GM21360 (cell line): Measurements from ENCODE around the gene ABCF1.
"Not testable (repeated sequence)": the region's sequence is repeated elsewhere in the genome, so short reads cannot be mapped to it uniquely, and the experiment has no call there.

ENCODE experiments used
- ATAC-seq: cut with Tn5 transposase; IDR thresholded peaks from one replicate; pipeline ENCODE4 v1.9.1; 2021; ENCODE audit warnings: mild to moderate bottlenecking, moderate library complexity; ENCODE audit not compliant: unreplicated experiment

The ABCF1 gene

DNA sequence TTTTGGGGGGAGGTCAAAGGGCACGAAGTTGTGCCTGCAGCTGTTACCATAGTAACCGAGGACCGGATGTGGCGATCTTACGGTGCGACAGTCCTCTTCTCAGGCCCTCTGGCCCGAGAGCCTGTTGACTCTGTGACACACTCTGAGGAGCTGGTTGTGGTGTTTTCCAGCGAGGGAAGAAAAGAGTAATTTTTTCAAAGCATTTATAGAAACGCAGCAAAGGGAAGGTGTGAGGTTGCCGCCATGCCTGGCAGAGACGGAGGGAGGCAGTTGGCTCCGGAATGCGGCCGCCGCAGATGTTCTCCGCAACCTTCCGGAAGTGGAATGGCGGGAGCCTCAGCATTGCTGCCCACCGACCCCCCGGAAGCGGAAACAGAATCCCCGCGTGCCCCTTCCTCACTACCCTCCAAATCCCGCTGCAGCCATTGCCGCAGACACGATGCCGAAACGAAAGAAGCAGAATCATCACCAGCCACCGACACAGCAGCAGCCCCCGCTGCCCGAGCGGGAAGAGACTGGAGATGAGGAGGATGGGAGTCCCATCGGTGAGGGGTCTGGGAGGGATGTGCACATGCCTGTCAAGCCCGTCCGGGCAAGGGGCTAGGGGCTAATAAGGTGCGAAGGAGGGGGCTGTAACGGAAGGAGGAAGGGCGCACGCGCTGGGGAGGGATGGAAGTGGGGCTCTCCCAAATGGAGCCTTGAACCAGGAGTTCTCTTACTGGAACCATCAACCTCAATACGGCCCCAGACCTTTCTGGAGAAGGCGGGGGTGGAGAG, 14.1 kb upstream of the ABCF1 start, which contains the start of gene PRR3:
Gene PRR3, plus strand, starts transcription at position 390 of the 777 bp plus-strand sequence. Its CDS starts 50 bp downstream, at position 440.
- peak; percentile 46 for ATAC-seq

- no peak for ATAC-seq
Measured at GRCh38 chr6:30557683-30557981, 13.6 kb upstream of the ABCF1 start.

DNA sequence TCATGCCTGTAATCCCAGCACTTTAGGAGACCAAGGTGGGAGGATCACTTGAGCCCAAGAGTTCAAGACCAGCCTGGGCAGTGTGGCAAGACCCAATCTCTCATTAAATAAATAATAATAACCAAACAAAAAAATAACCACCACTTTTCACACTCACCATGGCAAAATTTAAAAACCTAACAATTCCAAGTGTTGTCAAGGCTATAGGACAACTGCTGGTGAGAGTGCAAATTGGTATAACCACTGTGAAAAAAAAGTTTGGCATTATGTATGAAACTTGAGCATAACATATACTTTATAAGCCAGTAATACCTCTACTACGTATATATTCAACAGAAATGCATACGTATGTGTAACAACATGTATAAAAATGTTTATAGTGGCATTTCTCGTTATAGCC, 10.3 kb upstream of the ABCF1 start:
- no peak for ATAC-seq

DNA sequence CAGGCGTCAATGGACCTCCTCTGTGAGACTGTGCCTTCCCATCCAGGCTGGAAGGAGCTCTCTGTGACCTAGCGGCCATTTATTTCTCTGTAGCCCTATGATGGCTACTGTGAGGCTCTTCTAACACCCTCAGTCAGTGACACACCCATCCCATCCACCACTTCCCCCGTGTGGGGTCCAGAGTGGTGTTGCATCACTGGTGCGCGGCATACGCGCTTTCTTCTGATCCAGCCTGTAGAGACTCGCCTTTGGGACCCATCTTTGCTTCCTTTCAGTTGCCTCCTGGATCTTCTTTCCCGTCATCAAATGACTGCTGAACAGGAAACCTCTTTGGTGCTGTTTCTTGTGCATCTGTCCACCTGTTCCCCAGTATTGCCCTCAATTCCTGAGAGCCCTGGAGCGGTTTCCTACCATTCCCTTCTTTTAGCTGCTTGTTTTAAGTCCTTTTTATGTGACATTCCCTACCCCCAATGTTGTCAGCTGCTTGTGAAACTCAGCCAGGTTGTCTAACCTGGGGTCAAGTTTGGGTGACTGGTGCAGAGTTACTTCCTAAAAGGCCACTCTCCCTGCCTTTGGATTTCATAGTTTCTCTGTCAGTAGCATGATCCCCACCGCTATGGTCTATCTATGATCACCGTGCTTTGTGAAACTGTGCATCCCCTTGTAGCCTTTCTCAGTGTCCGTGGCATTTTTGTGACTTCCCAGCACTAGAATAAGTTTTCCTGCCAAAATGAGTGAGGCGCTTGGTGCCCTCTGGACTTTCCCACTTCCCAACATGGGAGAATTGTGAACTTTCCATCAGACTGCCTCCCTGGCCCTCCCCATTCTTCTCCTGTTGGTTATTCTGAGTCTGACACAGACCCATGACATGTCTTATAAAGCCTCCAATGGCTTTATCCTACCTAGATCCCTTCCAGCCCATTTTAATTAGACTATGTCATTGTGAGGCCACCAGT, 8.5 kb upstream of the ABCF1 start:
- ATAC-seq: no peak

DNA sequence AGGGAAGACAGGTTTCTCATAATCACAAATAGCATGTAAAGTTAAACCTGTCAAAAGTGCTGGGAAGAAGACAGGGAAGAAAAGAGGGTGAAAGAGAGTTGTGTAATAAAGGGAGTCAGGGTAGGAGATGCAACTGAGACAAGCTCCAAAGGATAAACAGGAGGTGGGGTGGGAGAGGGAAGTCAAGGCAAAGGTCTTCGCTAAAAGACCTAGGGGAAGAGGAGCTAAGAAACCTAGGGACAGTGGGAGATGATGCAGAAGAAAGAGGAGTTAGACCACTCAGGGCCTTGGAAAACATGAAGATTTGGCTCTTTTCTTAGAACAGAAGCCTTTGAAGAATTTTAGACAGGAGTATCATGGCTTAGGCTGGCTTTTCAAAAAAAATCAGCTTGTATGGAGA, 7.1 kb upstream of the ABCF1 start:
- ATAC-seq: no peak

DNA sequence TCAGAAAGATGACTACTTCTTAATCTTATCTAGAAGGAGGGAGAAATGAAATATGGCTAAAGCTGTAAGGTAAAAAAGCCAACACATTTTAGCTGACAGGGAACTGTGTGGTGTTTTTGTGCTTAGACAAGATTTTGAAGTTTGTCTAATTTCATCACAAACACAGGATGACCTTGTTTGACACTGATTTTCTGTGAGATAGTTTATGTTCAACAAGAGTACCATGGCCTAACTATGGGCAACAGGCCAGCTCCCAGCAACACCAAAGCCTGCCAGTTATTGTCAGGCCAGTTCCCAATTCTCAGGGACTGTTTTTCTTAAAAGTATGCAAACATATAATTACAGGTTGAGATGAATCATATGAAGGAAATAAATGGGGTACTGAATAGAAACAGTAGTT, 5.5 kb upstream of the ABCF1 start:
- ATAC-seq: no peak

- no peak for ATAC-seq
Measured at GRCh38 chr6:30568245-30568644, 3.0 kb upstream of the ABCF1 start.

DNA sequence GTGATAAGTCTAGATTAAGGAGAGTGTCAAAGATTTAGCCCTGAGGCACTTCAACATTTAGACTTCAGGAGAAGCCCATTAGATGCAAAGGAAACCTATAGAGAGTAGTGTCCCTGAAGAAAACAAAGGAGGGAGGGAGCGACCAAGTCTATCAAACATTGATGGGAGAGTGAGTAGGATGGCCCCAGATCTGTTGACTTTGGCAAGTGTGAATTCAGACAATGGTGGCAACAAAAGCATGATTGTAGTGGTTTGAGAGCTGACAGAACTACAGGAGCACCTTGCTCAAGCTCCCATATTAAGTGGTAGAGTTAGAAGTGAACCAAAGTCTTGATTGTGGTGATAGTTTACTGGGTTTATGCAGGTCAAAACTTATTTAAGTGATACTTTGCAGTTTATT, 979 bp upstream of the ABCF1 start:
- no peak for ATAC-seq

DNA sequence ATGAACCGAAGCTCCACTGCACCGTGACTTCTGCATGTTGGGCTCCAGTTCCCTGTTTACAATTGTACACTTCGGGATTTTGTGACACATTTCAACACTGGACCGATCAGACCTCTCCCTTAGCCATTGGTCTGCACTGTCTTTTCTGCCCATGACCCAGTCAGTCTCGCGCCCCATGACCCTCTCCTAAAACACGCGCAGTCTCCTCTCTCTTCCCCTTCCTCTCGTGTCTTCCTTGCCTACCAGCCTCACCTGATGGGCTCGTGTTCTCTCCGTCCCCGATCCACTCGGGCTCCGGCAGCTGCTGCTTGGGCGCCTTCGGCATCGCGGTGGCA, 535 bp upstream of the ABCF1 start:
- peak; percentile 13 for ATAC-seq

DNA sequence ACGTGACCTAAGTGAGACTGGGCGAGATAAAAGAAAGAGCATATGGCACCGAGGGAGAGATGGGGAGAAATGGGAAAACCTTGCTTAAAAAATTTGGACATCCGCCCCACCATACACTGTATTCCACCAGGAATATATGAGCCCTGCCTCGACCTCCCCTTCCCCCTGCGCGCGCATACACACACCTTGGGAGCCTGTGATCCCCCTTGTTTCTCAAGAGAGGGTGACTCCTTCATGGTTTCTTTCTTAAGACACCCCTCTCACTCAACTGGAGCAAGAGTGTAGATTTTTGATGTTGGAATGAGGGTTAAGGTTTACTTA, 480 bp downstream of the ABCF1 start:
- ATAC-seq: no peak

DNA sequence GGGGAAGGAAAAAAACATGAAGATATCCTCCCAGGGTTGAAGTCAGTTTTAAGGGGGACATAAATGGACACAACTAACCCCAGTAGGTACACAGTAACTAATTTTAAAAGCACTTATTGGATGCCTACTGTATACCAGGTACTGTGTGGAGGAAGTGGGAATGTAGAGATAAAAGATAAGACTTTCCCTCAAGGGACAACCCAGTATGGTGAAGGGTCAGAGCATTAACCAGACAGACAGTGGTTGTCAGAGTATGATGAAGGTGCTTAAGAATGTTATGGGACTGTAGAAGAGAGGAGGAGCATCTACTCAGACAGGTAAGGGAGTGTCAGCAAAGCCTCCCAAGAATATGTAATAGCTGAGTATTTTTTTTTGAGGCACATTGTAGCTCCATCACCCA, 906 bp downstream of the ABCF1 start:
- no peak for ATAC-seq

DNA sequence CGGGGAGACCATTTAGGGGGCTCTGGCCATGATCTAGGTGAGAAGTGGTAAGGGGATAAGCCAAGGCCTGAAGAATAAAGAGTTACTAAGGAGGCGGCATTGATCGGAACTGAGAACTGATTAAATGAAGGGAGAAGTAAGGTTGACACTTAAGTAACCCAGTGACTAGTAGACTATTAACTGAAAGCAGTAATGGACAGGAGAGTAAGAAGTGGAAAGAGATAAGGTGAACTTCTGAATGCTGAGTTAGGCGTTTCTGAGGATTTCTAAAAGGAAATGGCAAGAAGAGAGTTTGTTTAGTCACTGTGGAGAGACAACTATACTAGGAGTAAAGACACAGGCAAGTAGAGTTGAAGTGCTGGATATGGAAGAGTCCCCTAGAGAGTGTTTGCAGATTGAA, 1.9 kb downstream of the ABCF1 start:
- no peak for ATAC-seq

DNA sequence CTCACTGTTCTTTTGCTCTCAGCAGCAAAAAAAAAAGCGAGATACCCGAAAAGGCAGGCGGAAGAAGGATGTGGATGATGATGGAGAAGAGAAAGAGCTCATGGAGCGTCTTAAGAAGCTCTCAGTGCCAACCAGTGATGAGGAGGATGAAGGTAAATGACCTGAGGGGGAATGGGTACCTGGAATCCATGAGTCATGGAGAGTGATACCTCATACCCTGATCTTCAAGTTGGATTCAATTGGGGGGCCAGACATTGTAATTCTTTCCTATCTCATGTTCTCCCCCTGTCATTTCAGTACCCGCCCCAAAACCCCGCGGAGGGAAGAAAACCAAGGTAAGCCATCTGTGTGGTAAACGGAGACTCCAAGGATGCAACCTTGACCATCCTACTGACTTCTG, 6.8 kb downstream of the ABCF1 start:
- no peak for ATAC-seq

GRCh38 chr6:30583921-30584320, 12.7 kb downstream of the ABCF1 start:
- ATAC-seq: no peak

DNA sequence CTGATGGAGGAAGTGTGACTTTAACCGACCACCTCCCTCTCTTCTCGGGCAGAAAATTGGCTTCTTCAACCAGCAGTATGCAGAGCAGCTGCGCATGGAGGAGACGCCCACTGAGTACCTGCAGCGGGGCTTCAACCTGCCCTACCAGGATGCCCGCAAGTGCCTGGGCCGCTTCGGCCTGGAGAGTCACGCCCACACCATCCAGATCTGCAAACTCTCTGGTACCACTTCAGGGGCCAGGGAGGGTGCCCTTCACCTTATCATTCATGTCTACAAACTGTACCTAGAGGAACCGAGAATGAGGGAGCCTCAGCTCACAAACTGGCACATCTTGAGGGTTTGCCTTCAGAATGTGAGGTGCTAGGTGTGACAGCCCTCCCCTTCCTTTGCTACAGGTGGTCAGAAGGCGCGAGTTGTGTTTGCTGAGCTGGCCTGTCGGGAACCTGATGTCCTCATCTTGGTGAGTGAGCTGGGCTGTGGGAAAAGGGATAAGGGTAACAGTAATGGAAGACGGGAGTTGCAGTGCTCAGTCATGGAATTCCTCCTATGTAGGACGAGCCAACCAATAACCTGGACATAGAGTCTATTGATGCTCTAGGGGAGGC, 18.6 kb downstream of the ABCF1 start:
- ATAC-seq: no peak

- ATAC-seq: no peak
Measured at GRCh38 chr6:30590509-30590908, 19.3 kb downstream of the ABCF1 start.

- no peak for ATAC-seq
Measured at GRCh38 chr6:30591008-30591407, 19.8 kb downstream of the ABCF1 start.

DNA sequence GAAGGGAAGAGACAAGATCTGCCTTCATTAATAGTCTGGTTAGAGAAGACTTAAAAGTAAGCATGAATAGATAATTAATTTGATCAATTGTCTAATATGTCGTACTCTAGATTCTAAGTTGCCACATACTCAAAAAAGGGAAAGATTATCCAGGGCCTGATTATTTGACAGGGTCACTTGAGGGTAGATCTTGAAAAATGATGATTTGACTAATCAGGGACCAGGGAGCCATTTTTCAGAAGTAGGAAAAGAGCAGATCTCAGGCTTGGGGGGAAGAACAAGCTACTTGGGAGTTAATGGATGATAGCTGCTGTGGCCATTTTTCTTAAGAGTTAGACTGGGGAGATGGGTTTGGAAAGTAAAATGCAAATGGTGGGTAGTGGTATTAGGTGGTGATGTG, 21.0 kb downstream of the ABCF1 start:
- ATAC-seq: no peak

GRCh38 chr6:30597315-30598144, 26.3 kb downstream of the ABCF1 start:
- not testable (repeated sequence) for ATAC-seq

- no peak for ATAC-seq
Measured at GRCh38 chr6:30598912-30599624, 27.8 kb downstream of the ABCF1 start.
